SK-N-SH (cell line): ENCODE measurements around the gene MOCS2. TPM values are rescaled to one million over a fixed set of nuclear protein-coding genes. Genes with fewer than 3 reads are reported as not detected.

Experiments used
- CTCF ChIA-PET: fragments of 300-600, 350-600 bp; formaldehyde crosslinking; extraction: SDS; loops from one replicate; lab custom pipeline; 2021; lab: Yijun Ruan, JAX
- POLR2A ChIA-PET: fragments of 350-600 bp; sonication (Branson Sonifier 250); formaldehyde crosslinking; extraction: SDS; loops from one replicate; lab custom pipeline; 2020; ENCODE audit warnings: antibody characterized with exemption, inconsistent platforms; lab: Yijun Ruan, JAX
- DNase-seq: peaks from one replicate; pipeline ENCODE4 v3.0.0; 2012
- H2AFZ ChIP-seq: fragments of 200-600 bp; sonication (generic); 2 replicates; pipeline ENCODE4 v1.8.1; 2016; ENCODE audit warnings: antibody characterized with exemption, mild to moderate bottlenecking, low read depth
- H3F3A ChIP-seq: fragments of 200-600 bp; sonication (generic); replicated peaks from 2 replicates; pipeline ENCODE3; 2016; ENCODE audit warnings: antibody characterized with exemption, mild to moderate bottlenecking; ENCODE audit not compliant: insufficient read depth
- H3K27ac ChIP-seq, 2 experiments: fragments of 200-500 bp in 1 of 2; fragments of 200-600 bp in 1 of 2; sonication (Bioruptor generic) in 1 of 2; sonication (generic), shearing (Covaris generic) in 1 of 2; 2 replicates each; pipeline versions ENCODE4 v1.5.1 to v1.6.1; 2014 to 2016; ENCODE audit warnings: low read depth in 2 of 2, inconsistent platforms in 1 of 2, low read length in 1 of 2, mild to moderate bottlenecking in 1 of 2, mixed read lengths in 1 of 2
- H3K27me3 ChIP-seq: fragments of 200-600 bp; sonication (generic), shearing (Covaris generic); 2 replicates; pipeline ENCODE4 v1.6.1; 2016; ENCODE audit warnings: mixed run types; ENCODE audit not compliant: insufficient read depth
- H3K36me3 ChIP-seq, 2 experiments: fragments of 200-500 bp in 1 of 2; fragments of 200-600 bp in 1 of 2; sonication (Bioruptor generic) in 1 of 2; sonication (generic) in 1 of 2; replicated peaks in 1 of 2; 2 replicates each; pipeline versions ENCODE3 to v1.5.1; 2014 to 2016; ENCODE audit warnings: low read length in 1 of 2, mild to moderate bottlenecking in 1 of 2; ENCODE audit not compliant: insufficient read depth in 2 of 2, control insufficient read depth in 1 of 2
- H3K4me1 ChIP-seq, 2 experiments: fragments of 200-500 bp in 1 of 2; fragments of 200-600 bp in 1 of 2; sonication (Bioruptor generic) in 1 of 2; sonication (generic), shearing (Covaris generic) in 1 of 2; 2 replicates each; pipeline versions ENCODE4 v1.5.1 to v1.6.1; 2014 to 2016; ENCODE audit warnings: low read depth in 1 of 2, low read length in 1 of 2, mixed run types in 1 of 2; ENCODE audit not compliant: insufficient read depth in 2 of 2, control insufficient read depth in 1 of 2
- H3K4me2 ChIP-seq: fragments of 200-600 bp; sonication (generic), shearing (Covaris generic); 2 replicates; pipeline ENCODE4 v1.6.1; 2017; ENCODE audit warnings: mixed run types
- H3K4me3 ChIP-seq, 2 experiments: fragments of 200-500 bp in 1 of 2; fragments of 200-600 bp in 1 of 2; sonication (Bioruptor generic) in 1 of 2; sonication (generic), shearing (Covaris generic) in 1 of 2; 2 replicates each; pipeline versions ENCODE4 v1.5.1 to v1.8.1; 2014 to 2016; ENCODE audit warnings: low read depth in 2 of 2, inconsistent platforms in 1 of 2, low read length in 1 of 2, mild to moderate bottlenecking in 1 of 2, mixed read lengths in 1 of 2, moderate library complexity in 1 of 2
- H3K79me2 ChIP-seq: fragments of 200-600 bp; sonication (generic); 2 replicates; pipeline ENCODE4 v1.8.1; 2017; ENCODE audit warnings: mild to moderate bottlenecking; ENCODE audit not compliant: insufficient read depth
- H3K9ac ChIP-seq: fragments of 200-600 bp; sonication (generic); 2 replicates; pipeline ENCODE4 v1.6.1; 2017; ENCODE audit warnings: mixed run types
- H3K9me2 ChIP-seq: fragments of 200-600 bp; sonication (generic); 2 replicates; pipeline ENCODE4 v1.6.1; 2017; ENCODE audit warnings: mixed run types
- H3K9me3 ChIP-seq: fragments of 200-600 bp; sonication (generic); 2 replicates; pipeline ENCODE4 v1.6.1; 2017; ENCODE audit warnings: mixed run types, mild to moderate bottlenecking, moderate library complexity
- H4K20me1 ChIP-seq: fragments of 200-600 bp; sonication (generic); 2 replicates; pipeline ENCODE4 v1.6.1; 2017; ENCODE audit warnings: mild to moderate bottlenecking, mixed run types; ENCODE audit not compliant: insufficient read depth
- CTCF ChIP-seq: fragments of 200-600 bp; sonication (generic); IDR thresholded peaks from 2 replicates; pipeline ENCODE4 v1.6.1; 2017; ENCODE audit warnings: antibody characterized with exemption, mild to moderate bottlenecking, moderate library complexity
- ELF1 ChIP-seq: IDR thresholded peaks from 2 replicates; pipeline ENCODE4 v1.4.0; 2012
- EP300 ChIP-seq, 2 experiments: IDR thresholded peaks; 2 replicates each; pipeline versions ENCODE4 v1.4.0 to v1.6.1; 2012; ENCODE audit warnings: borderline replicate concordance in 1 of 2, low read depth in 1 of 2, low read length in 1 of 2
- FOSL2 ChIP-seq: IDR thresholded peaks from 2 replicates; pipeline ENCODE4 v1.4.0; 2012; ENCODE audit warnings: low read depth, mild to moderate bottlenecking, moderate library complexity, borderline replicate concordance
- FOXJ3 ChIP-seq: sonication (generic); formaldehyde crosslinking; IDR thresholded peaks from 2 replicates; pipeline ENCODE4 v1.5.1; 2020; ENCODE audit warnings: mild to moderate bottlenecking, missing genetic modification reagents
- FOXM1 ChIP-seq: IDR thresholded peaks from 2 replicates; pipeline ENCODE4 v1.4.0; 2012; ENCODE audit warnings: low read depth, mild to moderate bottlenecking
- GABPA ChIP-seq: IDR thresholded peaks from 2 replicates; pipeline ENCODE4 v1.4.0; 2012; ENCODE audit warnings: low read depth, mild to moderate bottlenecking
- IRF3 ChIP-seq: fragments of 150-350 bp; IDR thresholded peaks from 2 replicates; pipeline ENCODE4 v1.6.1; 2016; ENCODE audit warnings: mild to moderate bottlenecking, low read depth, low read length
- MAX ChIP-seq: IDR thresholded peaks from 2 replicates; pipeline ENCODE4 v1.4.0; 2012; ENCODE audit warnings: low read depth
- MEF2A ChIP-seq: IDR thresholded peaks from 2 replicates; pipeline ENCODE4 v1.4.0; 2012; ENCODE audit warnings: low read depth, borderline replicate concordance
- NRF1 ChIP-seq: IDR thresholded peaks from 2 replicates; pipeline ENCODE4 v1.6.1; 2012; ENCODE audit warnings: low read depth, mild to moderate bottlenecking, low read length
- PBX3 ChIP-seq: IDR thresholded peaks from 2 replicates; pipeline ENCODE4; 2012
- RCOR1 ChIP-seq: fragments of 150-350 bp; IDR thresholded peaks from 2 replicates; pipeline ENCODE4 v1.6.1; 2017; ENCODE audit warnings: antibody characterized with exemption, low read length
- REST ChIP-seq: IDR thresholded peaks from 2 replicates; pipeline ENCODE4 v1.6.1; 2012; ENCODE audit warnings: mild to moderate bottlenecking, low read depth, low read length, moderate library complexity
- RFX5 ChIP-seq: IDR thresholded peaks from 2 replicates; pipeline ENCODE4 v1.6.1; 2012; ENCODE audit warnings: mild to moderate bottlenecking, improper control_type of control experiment, low read length
- SIN3A ChIP-seq: IDR thresholded peaks from 2 replicates; pipeline ENCODE4 v1.6.1; 2012; ENCODE audit warnings: low read depth, mild to moderate bottlenecking, low read length, moderate library complexity, borderline replicate concordance
- USF1 ChIP-seq: IDR thresholded peaks from 2 replicates; pipeline ENCODE4 v1.4.0; 2012; ENCODE audit warnings: low read depth, borderline replicate concordance
- USF2 ChIP-seq: fragments of 150-350 bp; IDR thresholded peaks from 2 replicates; pipeline ENCODE4 v1.6.1; 2017; ENCODE audit warnings: antibody characterized with exemption, low read length, low read depth, borderline replicate concordance
- YY1 ChIP-seq: IDR thresholded peaks from 2 replicates; pipeline ENCODE4 v1.4.0; 2012; ENCODE audit warnings: low read depth, mild to moderate bottlenecking
- WGBS: methylation state at CpG from one replicate; pipeline ENCODE4 v1.1.6; 2017; ENCODE audit warnings: low lambda C conversion rate; 5-methylcytosine and 5-hydroxymethylcytosine counted together
- polyA plus RNA-seq, 3 experiments: library from polyadenylated mRNA; depleted of rRNA; stranded (reverse); fragments of >200 nt; gene quantifications; 2 replicates each; pipeline ENCODE4 v1.2.3, GENCODE V29; 2012

MOCS2 gene
- polyA plus RNA-seq, 1 of the 3 experiments (the other 2 are of a cell fraction) = 26.4 TPM

GRCh38 chr5:53111139-53111538 lies 1.6 kb upstream of the MOCS2 start:
- H3K4me1 ChIP-seq = peaks cover 6 to 9% of the 10 kb centered on the region in 2 experiments; a peak in 2 of 4 replicates
- H3F3A ChIP-seq = peaks cover 7% of the 10 kb centered on the region
- H3K36me3 ChIP-seq = peaks cover 0 to 15% of the 10 kb centered on the region in 2 experiments
- H3K27me3 ChIP-seq = no peaks in the 10 kb centered on the region
- no peak overlapping the region for H3K9ac ChIP-seq
- no peak overlapping the region for H3K27ac ChIP-seq
- 100% methylated on average over 1 of the region's 1 CpG for WGBS
- H3K9me3 ChIP-seq = no peaks in the 10 kb centered on the region
- TF ChIP-seq NRF1 (no peak), MAX (no peak), REST (no peak), GABPA (no peak), USF1 (no peak), MEF2A (no peak), FOXJ3 (CRISPR knock-in tag) (no peak), FOSL2 (no peak), RCOR1 (no peak), RFX5 (no peak), YY1 (no peak)
- CTCF ChIA-PET = no interaction called here
- no peak overlapping the region for H2AFZ ChIP-seq
- no peak for DNase-seq
- no peaks in the 10 kb centered on the region for H4K20me1 ChIP-seq
- POLR2A ChIA-PET = no interaction called here
- no peak overlapping the region for H3K4me3 ChIP-seq
- peaks cover 29% of the 10 kb centered on the region for H3K79me2 ChIP-seq
- no peaks in the 10 kb centered on the region for H3K9me2 ChIP-seq
- H3K4me2 ChIP-seq = peak overlapping the region; percentile 86; the same call in 1 of the 2 replicates

GRCh38 chr5:53110156-53110555 lies 599 bp upstream of the MOCS2 start:
- WGBS = 1% methylated on average over 6 of the region's 6 CpGs
- Histone ChIP-seq H3K9ac (peak overlapping the region; percentile 56), H3K9me3 (no peaks in the 10 kb centered on the region), H3K36me3 (peaks cover 0 to 22% of the 10 kb centered on the region in 2 experiments), H3K4me1 (peaks cover 6 to 9% of the 10 kb centered on the region in 2 experiments; a peak in 2 of 4 replicates), H3K79me2 (peaks cover 31% of the 10 kb centered on the region), H3K27me3 (no peaks in the 10 kb centered on the region), H3K27ac (peak overlapping the region in 1 of 2 experiments; percentile 89; a peak in 3 of 4 replicates), H3K9me2 (no peaks in the 10 kb centered on the region), H4K20me1 (no peaks in the 10 kb centered on the region), H3K4me2 (peak overlapping the region; percentile 86), H2AFZ (peak overlapping the region; percentile 66), H3F3A (peaks cover 7% of the 10 kb centered on the region), H3K4me3 (peak overlapping the region; percentile 75 to 84)
- POLR2A ChIA-PET = no interaction called here
- no peak for DNase-seq
- CTCF ChIA-PET = interaction anchor here (1.5 to 1.7 kb wide), 3 partner anchors 11 to 162 kb away, joined by 3 to 6 read pairs (median 4); no protein-coding TSS in a partner anchor
- TF ChIP-seq ELF1 (no peak), USF2 (no peak), YY1 (no peak), PBX3 (no peak), FOXM1 (no peak), CTCF (no peak), IRF3 (no peak), EP300 (IDR thresholded peaks at IDR 0.05; ENCODE audit: borderline replicate concordance in 1 of 2, low read depth in 1 of 2, low read length in 1 of 2) (no peak), SIN3A (no peak)
